HG02970 (cell line): ENCODE data around the gene PTPRN2.
"Not testable (repeated sequence)": the region's sequence is repeated elsewhere in the genome, so short reads cannot be mapped to it uniquely, and the experiment has no call there.

Experiments
- ATAC-seq: cut with Tn5 transposase; IDR thresholded peaks from one replicate; pipeline ENCODE4 v1.9.1; 2021; ENCODE audit warnings: mild to moderate bottlenecking, moderate library complexity, moderate number of reproducible peaks; ENCODE audit not compliant: unreplicated experiment, low FRiP score

Gene PTPRN2

GRCh38 chr7:158055726-158056510, 531.7 kb downstream of the PTPRN2 start:
- no peak for ATAC-seq

GRCh38 chr7:158054611-158055010, 533.0 kb downstream of the PTPRN2 start:
- ATAC-seq: no peak

- no peak for ATAC-seq
Observed at GRCh38 chr7:158054081-158054480, 533.5 kb downstream of the PTPRN2 start.

- ATAC-seq: no peak
Observed at GRCh38 chr7:158053183-158053915, 534.3 kb downstream of the PTPRN2 start.

- no peak for ATAC-seq
Observed at GRCh38 chr7:158052381-158053060, 535.1 kb downstream of the PTPRN2 start.

- ATAC-seq: no peak
Observed at GRCh38 chr7:158051776-158052175, 535.8 kb downstream of the PTPRN2 start.

GRCh38 chr7:158050978-158051651, 536.5 kb downstream of the PTPRN2 start:
- no peak for ATAC-seq

GRCh38 chr7:158050441-158050977, 537.1 kb downstream of the PTPRN2 start:
- no peak for ATAC-seq

- ATAC-seq: no peak
Observed at GRCh38 chr7:158049271-158049670, 538.4 kb downstream of the PTPRN2 start.

- ATAC-seq: no peak
Observed at GRCh38 chr7:158048569-158048968, 539.1 kb downstream of the PTPRN2 start.

GRCh38 chr7:158047391-158048059, 540.1 kb downstream of the PTPRN2 start:
- no peak for ATAC-seq

GRCh38 chr7:158046246-158046645, 541.4 kb downstream of the PTPRN2 start:
- not testable (repeated sequence) for ATAC-seq

GRCh38 chr7:158044482-158044823, 543.2 kb downstream of the PTPRN2 start:
- ATAC-seq: no peak

- ATAC-seq: no peak
Observed at GRCh38 chr7:158043551-158044481, 543.8 kb downstream of the PTPRN2 start.

- no peak for ATAC-seq
Observed at GRCh38 chr7:158042156-158042880, 545.3 kb downstream of the PTPRN2 start.

- ATAC-seq: no peak
Observed at GRCh38 chr7:158040199-158040598, 547.4 kb downstream of the PTPRN2 start.

GRCh38 chr7:158039270-158039669, 548.4 kb downstream of the PTPRN2 start:
- ATAC-seq: no peak

- no peak for ATAC-seq
Observed at GRCh38 chr7:158037211-158037610, 550.4 kb downstream of the PTPRN2 start.
